NCI-H345 treated with DMSO at 0.1 percent for 48 hours (cell line): ENCODE results near the gene NRL.
A peak's percentile ranks its signal among the peaks of the same experiment; 100 is the strongest.
"Not testable (repeated sequence)": the region's sequence is repeated elsewhere in the genome, so short reads cannot be mapped to it uniquely, and the experiment has no call there.

ENCODE experiments used
- DNase-seq: peaks from one replicate; lab custom pipeline; 2025; ENCODE audit not compliant: unreplicated experiment; lab: John Stamatoyannopoulos, UW

The NRL gene

GRCh38 chr14:24127673-24128072 lies 12.9 kb upstream of the NRL start:
- no peak for DNase-seq

GRCh38 chr14:24126939-24127338 lies 12.2 kb upstream of the NRL start:
- DNase-seq: no peak

GRCh38 chr14:24123424-24124417 lies 9.0 kb upstream of the NRL start:
- no peak for DNase-seq

- no peak for DNase-seq
Observed at GRCh38 chr14:24122898-24123297, 8.1 kb upstream of the NRL start.

- DNase-seq: no peak
Observed at GRCh38 chr14:24122416-24122815, 7.7 kb upstream of the NRL start.

- DNase-seq: no peak
Observed at GRCh38 chr14:24121210-24121609, 6.5 kb upstream of the NRL start.

- no peak for DNase-seq
Observed at GRCh38 chr14:24119691-24120090, 4.9 kb upstream of the NRL start.

GRCh38 chr14:24117179-24117578 lies 2.4 kb upstream of the NRL start:
- DNase-seq: no peak

GRCh38 chr14:24116128-24116814 lies 1.5 kb upstream of the NRL start:
- no peak for DNase-seq

- DNase-seq: no peak
Observed at GRCh38 chr14:24115422-24116127, 826 bp upstream of the NRL start.

GRCh38 chr14:24113801-24114531 lies 783 bp downstream of the NRL start:
- DNase-seq: peak; percentile 92

- no peak for DNase-seq
Observed at GRCh38 chr14:24113379-24113800, 1.4 kb downstream of the NRL start.

- no peak for DNase-seq
Observed at GRCh38 chr14:24110523-24110922, 4.2 kb downstream of the NRL start.

GRCh38 chr14:24110060-24110459 lies 4.7 kb downstream of the NRL start:
- no peak for DNase-seq

- no peak for DNase-seq
Observed at GRCh38 chr14:24108336-24108874, 6.3 kb downstream of the NRL start.

- DNase-seq: no peak
Observed at GRCh38 chr14:24106672-24107271, 8.0 kb downstream of the NRL start.

- not testable (repeated sequence) for DNase-seq
Observed at GRCh38 chr14:24105609-24106239, 9.0 kb downstream of the NRL start.

- DNase-seq: no peak
Observed at GRCh38 chr14:24103451-24103850, 11.3 kb downstream of the NRL start.

- DNase-seq: no peak
Observed at GRCh38 chr14:24102357-24103048, 12.2 kb downstream of the NRL start.
